ENCODE data around the gene ZNF451.

- TF ChIP-seq EP300 (IDR thresholded peaks at IDR 0.05) (no peak), POLR2A (IDR thresholded peaks at IDR 0.05) (no peak), CTCF (IDR thresholded peaks at IDR 0.05) (no peak)
Observed at GRCh38 chr6:57063847-57064246, 26.1 kb upstream of the ZNF451 start.

Measured in ovary (tissue), 3 donors.